ENCODE data around the gene TM4SF5. TPM values are rescaled to one million over a fixed set of nuclear protein-coding genes. Genes with fewer than 3 reads are reported as not detected.
A peak's percentile ranks its signal among the peaks of the same experiment; 100 is the strongest.

The TM4SF5 gene
- total RNA-seq, 2 donors from 2014 or later: 1.8 to 2.0 TPM

- no peak for DNase-seq
- H3K4me3 ChIP-seq: no peak overlapping the region
- TF ChIP-seq CTCF (IDR thresholded peaks at IDR 0.05): no peak
- no peak for TF ChIP-seq POLR2A (IDR thresholded peaks at IDR 0.05)
- peaks cover 6% of the 10 kb centered on the region for H3K4me1 ChIP-seq
- WGBS, 2 donors: 13 to 22% methylated on average over 36 to 48 of the region's 51 CpGs
- H3K36me3 ChIP-seq (replicated peaks in 1 of 2; ENCODE audit: insufficient read depth in 1 of 2, low read depth in 2 of 2): no peaks in the 10 kb centered on the region
- ATAC-seq: no peak
- intact Hi-C loops (cut with DNase I): no loop called here
- no peaks in the 10 kb centered on the region for H3K9me3 ChIP-seq
- H3K27ac ChIP-seq: no peak overlapping the region
- peaks cover 0 to 23% of the 10 kb centered on the region in 2 donors for H3K27me3 ChIP-seq
Measured at GRCh38 chr17:4744999-4745969, 26.4 kb upstream of the TM4SF5 start.

GRCh38 chr17:4747847-4748246 is 23.8 kb upstream of the TM4SF5 start:
- TF ChIP-seq CTCF (IDR thresholded peaks at IDR 0.05): no peak
- TF ChIP-seq POLR2A (IDR thresholded peaks at IDR 0.05): no peak
- DNase-seq: peak in 1 of 4 donors; percentile 57

GRCh38 chr17:4748686-4749085 is 23.0 kb upstream of the TM4SF5 start:
- Histone ChIP-seq H3K9me3 (no peaks in the 10 kb centered on the region), H3K4me3 (no peak overlapping the region), H3K4me1 (peaks cover 6% of the 10 kb centered on the region), H3K27me3 (peaks cover 0 to 23% of the 10 kb centered on the region in 2 donors), H3K36me3 (replicated peaks in 1 of 2; ENCODE audit: insufficient read depth in 1 of 2, low read depth in 2 of 2) (no peaks in the 10 kb centered on the region), H3K27ac (no peak overlapping the region)
- TF ChIP-seq CTCF (IDR thresholded peaks at IDR 0.05) (no peak), POLR2A (IDR thresholded peaks at IDR 0.05) (no peak)
- WGBS, 2 donors: 30 to 47% methylated on average over 4 of the region's 4 CpGs
- DNase-seq: no peak
- ATAC-seq: no peak
- intact Hi-C loops (cut with DNase I): no loop called here

More at GRCh38 chr17:4747847-4748246, 23.8 kb upstream of the TM4SF5 start:
- no peak for ATAC-seq
- Histone ChIP-seq H3K36me3 (replicated peaks in 1 of 2; ENCODE audit: insufficient read depth in 1 of 2, low read depth in 2 of 2) (no peaks in the 10 kb centered on the region), H3K27me3 (peaks cover 0 to 23% of the 10 kb centered on the region in 2 donors), H3K4me3 (no peak overlapping the region), H3K9me3 (no peaks in the 10 kb centered on the region), H3K4me1 (peaks cover 6% of the 10 kb centered on the region), H3K27ac (peak overlapping the region in 1 of 4 donors; percentile 16)
- 49 to 59% methylated on average over 5 of the region's 5 CpGs for WGBS, 2 donors
- intact Hi-C loops (cut with DNase I): no loop called here

GRCh38 chr17:4750606-4751005 is 21.1 kb upstream of the TM4SF5 start:
- no peaks in the 10 kb centered on the region for H3K4me1 ChIP-seq
- intact Hi-C loops (cut with DNase I): no loop called here
- no peak overlapping the region for H3K27ac ChIP-seq
- DNase-seq: no peak
- ATAC-seq: no peak
- WGBS, 2 donors: 29% methylated on average over 3 of the region's 3 CpGs
- no peaks in the 10 kb centered on the region for H3K9me3 ChIP-seq
- no peak overlapping the region for H3K4me3 ChIP-seq
- peaks cover 0 to 10% of the 10 kb centered on the region in 2 donors for H3K27me3 ChIP-seq
- no peak for TF ChIP-seq CTCF (IDR thresholded peaks at IDR 0.05)
- TF ChIP-seq POLR2A (IDR thresholded peaks at IDR 0.05): no peak
- no peaks in the 10 kb centered on the region for H3K36me3 ChIP-seq (replicated peaks in 1 of 2; ENCODE audit: insufficient read depth in 1 of 2, low read depth in 2 of 2)
